Colonic mucosa (tissue), 4 donors: ENCODE measurements around the gene PDZD2. TPM values are rescaled to one million over a fixed set of nuclear protein-coding genes. Genes with fewer than 3 reads are reported as not detected.

Experiments
- DNase-seq: peaks from one replicate; pipeline ENCODE4 v3.0.0-alpha.2; 2020
- H3K27ac ChIP-seq: fragments of 200-600 bp; one replicate; pipeline ENCODE4 v1.8.0; 2021
- H3K27me3 ChIP-seq: fragments of 200-600 bp; one replicate; pipeline ENCODE4 v1.8.0; 2021
- H3K36me3 ChIP-seq: fragments of 200-600 bp; one replicate; pipeline ENCODE4 v1.8.0; 2021
- H3K4me1 ChIP-seq: fragments of 200-600 bp; one replicate; pipeline ENCODE4 v1.8.0; 2021; ENCODE audit warnings: mild to moderate bottlenecking
- H3K4me3 ChIP-seq: fragments of 200-600 bp; one replicate; pipeline ENCODE4 v1.8.0; 2021
- H3K9ac ChIP-seq, 2 donors: one replicate each; pipeline ENCODE4 v1.7.0; 2013; ENCODE audit warnings: control low read depth in 2 of 2, low read depth in 2 of 2, low read length in 2 of 2
- H3K9me3 ChIP-seq: fragments of 200-600 bp; one replicate; pipeline ENCODE4 v1.8.0; 2021
- intact Hi-C: fragments of 100-400 bp; cut with DNase I; formaldehyde crosslinking; loops from one replicate; pipeline ENCODE4 v1.14.1; 2022
- total RNA-seq, 2 donors: library from RNA; stranded (reverse); fragmentation: NEBNext Ultra II Directional in 1 of 2; extraction: Animal tissue kit (Norgen Biotek cat#: 25700) in 1 of 2; gene quantifications; one replicate each; pipeline ENCODE4 v1.2.1, GENCODE V29; 2021
- TF ChIP-seq, protein P1 (sequence below): fragments of 200-600 bp; IDR thresholded peaks from one replicate; pipeline ENCODE4 v1.8.0; 2022; ENCODE audit warnings: antibody characterized with exemption, mild to moderate bottlenecking
- donor health status: healthy.
- donor health status: DM: no; HTN: no; CAD: no.
- donor health status: DM: no; HTN: no; CAD: no.

The PDZD2 gene
- total RNA-seq, 2 donors from 2014 or later, result 1.8 to 2.3 TPM

- TF ChIP-seq, protein P1, sequence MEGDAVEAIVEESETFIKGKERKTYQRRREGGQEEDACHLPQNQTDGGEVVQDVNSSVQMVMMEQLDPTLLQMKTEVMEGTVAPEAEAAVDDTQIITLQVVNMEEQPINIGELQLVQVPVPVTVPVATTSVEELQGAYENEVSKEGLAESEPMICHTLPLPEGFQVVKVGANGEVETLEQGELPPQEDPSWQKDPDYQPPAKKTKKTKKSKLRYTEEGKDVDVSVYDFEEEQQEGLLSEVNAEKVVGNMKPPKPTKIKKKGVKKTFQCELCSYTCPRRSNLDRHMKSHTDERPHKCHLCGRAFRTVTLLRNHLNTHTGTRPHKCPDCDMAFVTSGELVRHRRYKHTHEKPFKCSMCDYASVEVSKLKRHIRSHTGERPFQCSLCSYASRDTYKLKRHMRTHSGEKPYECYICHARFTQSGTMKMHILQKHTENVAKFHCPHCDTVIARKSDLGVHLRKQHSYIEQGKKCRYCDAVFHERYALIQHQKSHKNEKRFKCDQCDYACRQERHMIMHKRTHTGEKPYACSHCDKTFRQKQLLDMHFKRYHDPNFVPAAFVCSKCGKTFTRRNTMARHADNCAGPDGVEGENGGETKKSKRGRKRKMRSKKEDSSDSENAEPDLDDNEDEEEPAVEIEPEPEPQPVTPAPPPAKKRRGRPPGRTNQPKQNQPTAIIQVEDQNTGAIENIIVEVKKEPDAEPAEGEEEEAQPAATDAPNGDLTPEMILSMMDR, result no peak
- no peak for DNase-seq
- Histone ChIP-seq H3K9me3 (no peaks in the 10 kb centered on the region), H3K9ac (no peak overlapping the region), H3K4me1 (no peaks in the 10 kb centered on the region), H3K36me3 (no peaks in the 10 kb centered on the region), H3K27ac (no peak overlapping the region), H3K27me3 (no peaks in the 10 kb centered on the region), H3K4me3 (no peak overlapping the region)
- intact Hi-C loops, result no loop called here
Measured at GRCh38 chr5:32061236-32061635, 422.3 kb downstream of the PDZD2 start.

GRCh38 chr5:32066448-32066847, 427.5 kb downstream of the PDZD2 start:
- intact Hi-C loops, result no loop called here
- Histone ChIP-seq H3K27ac (no peak overlapping the region), H3K36me3 (no peaks in the 10 kb centered on the region), H3K9ac (no peak overlapping the region), H3K27me3 (no peaks in the 10 kb centered on the region), H3K4me1 (no peaks in the 10 kb centered on the region), H3K4me3 (no peak overlapping the region), H3K9me3 (no peaks in the 10 kb centered on the region)
- DNase-seq, result no peak
- TF ChIP-seq, protein P1, result no peak

GRCh38 chr5:32067774-32068470, 429.0 kb downstream of the PDZD2 start:
- no peaks in the 10 kb centered on the region for H3K4me1 ChIP-seq
- H3K27ac ChIP-seq, result no peak overlapping the region
- H3K27me3 ChIP-seq, result no peaks in the 10 kb centered on the region
- no peaks in the 10 kb centered on the region for H3K9me3 ChIP-seq
- no peaks in the 10 kb centered on the region for H3K36me3 ChIP-seq
- intact Hi-C loops, result no loop called here
- TF ChIP-seq, protein P1, result no peak
- no peak for DNase-seq
- H3K4me3 ChIP-seq, result no peak overlapping the region
- H3K9ac ChIP-seq, result no peak overlapping the region

GRCh38 chr5:32068561-32068960, 429.6 kb downstream of the PDZD2 start:
- no peaks in the 10 kb centered on the region for H3K9me3 ChIP-seq
- H3K27me3 ChIP-seq, result no peaks in the 10 kb centered on the region
- intact Hi-C loops, result no loop called here
- no peak overlapping the region for H3K9ac ChIP-seq
- no peaks in the 10 kb centered on the region for H3K36me3 ChIP-seq
- H3K4me1 ChIP-seq, result no peaks in the 10 kb centered on the region
- DNase-seq, result no peak
- TF ChIP-seq, protein P1, result no peak
- H3K27ac ChIP-seq, result no peak overlapping the region
- H3K4me3 ChIP-seq, result no peak overlapping the region

- Histone ChIP-seq H3K9ac (no peak overlapping the region), H3K27me3 (no peaks in the 10 kb centered on the region), H3K4me3 (no peak overlapping the region), H3K4me1 (no peaks in the 10 kb centered on the region), H3K9me3 (no peaks in the 10 kb centered on the region), H3K27ac (no peak overlapping the region), H3K36me3 (no peaks in the 10 kb centered on the region)
- TF ChIP-seq, protein P1, result no peak
- intact Hi-C loops, result no loop called here
- DNase-seq, result no peak
Measured at GRCh38 chr5:32069396-32069795, 430.5 kb downstream of the PDZD2 start.
